HepG2 (cell line): Measurements from ENCODE around the gene TK2.

Experiments
- ELK4 ChIP-seq: sonication (generic); formaldehyde crosslinking; IDR thresholded peaks from 2 replicates; pipeline ENCODE4 v1.9.0; 2021; ENCODE audit warnings: missing genetic modification reagents, borderline replicate concordance
- NBN ChIP-seq: fragments of 450-650 bp; conservative IDR thresholded peaks from 2 replicates; pipeline ENCODE4 v1.6.1; 2017
- PITX1 ChIP-seq: sonication (generic); formaldehyde crosslinking; IDR thresholded peaks from 2 replicates; pipeline ENCODE4 v1.5.1; 2020; ENCODE audit warnings: mild to moderate bottlenecking, missing genetic modification reagents
- POLR2A ChIP-seq, 2 experiments: IDR thresholded peaks; 2 replicates each; pipeline ENCODE4 v1.6.1; 2011; ENCODE audit warnings: low read depth in 2 of 2, low read length in 2 of 2, mild to moderate bottlenecking in 1 of 2, moderate library complexity in 1 of 2; ENCODE audit not compliant: insufficient read depth in 1 of 2
- POLR2AphosphoS2 ChIP-seq: IDR thresholded peaks from 2 replicates; pipeline ENCODE4 v1.6.1; 2011; ENCODE audit warnings: low read depth, low read length, improper control_type of control experiment
- POLR2AphosphoS5 ChIP-seq: IDR thresholded peaks from 2 replicates; pipeline ENCODE4 v1.6.1; 2012; ENCODE audit warnings: low read depth, low read length
- SMC3 ChIP-seq: IDR thresholded peaks from 2 replicates; pipeline ENCODE4 v1.6.1; 2011; ENCODE audit warnings: low read length, improper control_type of control experiment
- TAF15 ChIP-seq: fragments of 200-400 bp; formaldehyde crosslinking; IDR thresholded peaks from one replicate; pipeline ENCODE4 v1.6.1; 2018; ENCODE audit warnings: mild to moderate bottlenecking, low read depth, low read length; ENCODE audit not compliant: poor library complexity, severe bottlenecking
- TRIM22 ChIP-seq: fragments of 450-650 bp; IDR thresholded peaks from 2 replicates; pipeline ENCODE4 v1.6.1; 2017
- TF ChIP-seq, protein P1 (sequence below): sonication (generic); formaldehyde crosslinking; IDR thresholded peaks from 2 replicates; pipeline ENCODE4 v1.5.0; 2020; ENCODE audit warnings: mild to moderate bottlenecking, missing genetic modification reagents, moderate library complexity

DNA sequence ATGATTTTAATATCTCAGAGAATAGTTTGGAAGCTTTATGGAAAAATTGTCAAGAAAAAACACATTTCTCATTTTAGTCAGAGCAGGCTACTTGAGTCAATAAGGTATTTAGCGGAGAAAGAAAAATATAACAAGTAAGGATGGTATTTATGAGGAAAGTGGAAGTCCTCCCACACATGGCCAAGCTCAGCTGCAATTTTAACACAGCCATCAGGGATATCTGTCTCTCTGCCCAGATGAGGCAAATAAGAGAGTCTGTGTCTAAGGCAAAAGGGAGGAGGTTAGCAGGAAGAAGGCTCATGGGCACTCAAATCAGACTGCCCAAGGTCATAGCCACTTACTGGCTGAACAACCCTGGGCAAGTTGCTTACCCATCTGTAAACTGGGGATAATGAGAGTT is 24.2 kb upstream of the TK2 start:
- TF ChIP-seq TRIM22 (no peak), POLR2AphosphoS5 (no peak), SMC3 (no peak), PITX1 (CRISPR knock-in tag) (no peak), POLR2A (IDR thresholded peaks at IDR 0.05; ENCODE audit: insufficient read depth in 1 of 2, low read depth in 2 of 2, low read length in 2 of 2) (no peak), TAF15 (no peak), POLR2AphosphoS2 (no peak), ELK4 (CRISPR knock-in tag) (no peak), NBN (no peak)
- TF ChIP-seq, protein P1, sequence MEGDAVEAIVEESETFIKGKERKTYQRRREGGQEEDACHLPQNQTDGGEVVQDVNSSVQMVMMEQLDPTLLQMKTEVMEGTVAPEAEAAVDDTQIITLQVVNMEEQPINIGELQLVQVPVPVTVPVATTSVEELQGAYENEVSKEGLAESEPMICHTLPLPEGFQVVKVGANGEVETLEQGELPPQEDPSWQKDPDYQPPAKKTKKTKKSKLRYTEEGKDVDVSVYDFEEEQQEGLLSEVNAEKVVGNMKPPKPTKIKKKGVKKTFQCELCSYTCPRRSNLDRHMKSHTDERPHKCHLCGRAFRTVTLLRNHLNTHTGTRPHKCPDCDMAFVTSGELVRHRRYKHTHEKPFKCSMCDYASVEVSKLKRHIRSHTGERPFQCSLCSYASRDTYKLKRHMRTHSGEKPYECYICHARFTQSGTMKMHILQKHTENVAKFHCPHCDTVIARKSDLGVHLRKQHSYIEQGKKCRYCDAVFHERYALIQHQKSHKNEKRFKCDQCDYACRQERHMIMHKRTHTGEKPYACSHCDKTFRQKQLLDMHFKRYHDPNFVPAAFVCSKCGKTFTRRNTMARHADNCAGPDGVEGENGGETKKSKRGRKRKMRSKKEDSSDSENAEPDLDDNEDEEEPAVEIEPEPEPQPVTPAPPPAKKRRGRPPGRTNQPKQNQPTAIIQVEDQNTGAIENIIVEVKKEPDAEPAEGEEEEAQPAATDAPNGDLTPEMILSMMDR, result no peak
